Measurements from ENCODE around the gene XPC.
"Not testable (repeated sequence)": the region's sequence is repeated elsewhere in the genome, so short reads cannot be mapped to it uniquely, and the experiment has no call there.

The XPC gene

DNA sequence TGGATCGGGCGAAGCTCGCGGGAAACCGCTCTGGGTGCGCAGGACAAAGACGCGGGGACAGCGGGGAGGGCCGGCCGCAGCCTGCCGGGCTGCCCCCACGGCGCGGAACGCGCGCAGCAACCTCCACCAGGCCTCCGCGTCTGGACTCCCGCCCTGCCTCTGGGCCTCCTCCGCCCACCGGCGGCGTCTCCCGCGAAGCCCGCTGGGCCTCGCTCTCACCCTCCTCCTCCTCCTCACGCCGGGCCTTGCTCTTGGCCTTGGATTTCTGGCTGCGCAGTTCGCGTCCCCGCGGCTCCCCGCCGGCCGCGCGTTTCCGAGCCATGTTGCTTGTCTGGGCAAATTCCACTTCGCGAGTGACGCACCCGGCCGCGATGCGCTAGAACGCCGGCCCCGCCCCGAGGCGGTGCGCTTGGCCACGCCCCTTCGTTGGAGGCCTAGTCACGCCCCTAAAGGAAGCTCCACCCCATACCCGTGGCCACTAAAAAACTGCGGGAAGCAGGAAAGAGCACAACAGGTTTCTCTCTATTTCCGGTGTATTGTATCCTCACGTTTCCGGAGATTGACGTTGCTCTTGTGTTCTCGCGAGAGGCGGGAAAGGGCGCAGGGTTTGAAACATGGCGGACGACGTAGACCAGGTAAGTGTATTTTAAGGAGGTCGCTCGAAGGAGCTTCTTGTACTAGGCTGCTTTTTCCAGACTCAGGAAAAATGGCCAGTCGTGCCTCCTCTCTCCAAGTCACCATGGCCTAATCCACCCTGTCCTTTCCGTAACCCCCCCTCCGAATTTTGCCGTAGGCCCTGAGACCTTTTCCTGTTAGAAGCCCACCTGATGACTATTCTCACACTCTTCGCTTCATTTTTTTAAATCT lies at the start of gene XPC, which contains the start of gene LSM3:
XPC (minus strand) TSS at position 355 of the 867 bp plus-strand sequence; CDS start at position 322, 33 bp downstream.
LSM3 (plus strand) TSS at position 571 of the 867 bp plus-strand sequence; CDS start at position 615, 44 bp downstream.
- peak; percentile 95 for DNase-seq

DNA sequence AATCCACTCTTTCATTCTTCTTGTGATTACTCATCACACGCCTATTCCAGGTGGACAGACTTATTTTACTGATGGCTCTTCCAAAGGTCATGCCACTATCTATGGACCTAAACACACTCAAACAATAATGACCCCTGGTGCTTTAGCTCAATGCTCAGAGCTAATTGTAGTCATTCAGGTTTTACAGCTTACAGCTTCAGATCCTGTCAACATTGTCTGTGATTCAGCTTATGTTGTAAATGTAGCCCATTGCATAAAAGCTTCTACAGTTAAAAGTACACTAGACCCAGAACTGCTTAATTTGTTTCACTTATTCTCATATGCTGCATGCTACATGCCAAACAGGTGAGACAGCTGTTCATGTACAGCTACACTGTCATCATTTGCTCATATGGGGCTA lies 49.5 kb upstream of the XPC start:
- peak; percentile 28 for DNase-seq

- not testable (repeated sequence) for DNase-seq
Measured at GRCh38 chr3:14226351-14226750, 48.0 kb upstream of the XPC start.

DNA sequence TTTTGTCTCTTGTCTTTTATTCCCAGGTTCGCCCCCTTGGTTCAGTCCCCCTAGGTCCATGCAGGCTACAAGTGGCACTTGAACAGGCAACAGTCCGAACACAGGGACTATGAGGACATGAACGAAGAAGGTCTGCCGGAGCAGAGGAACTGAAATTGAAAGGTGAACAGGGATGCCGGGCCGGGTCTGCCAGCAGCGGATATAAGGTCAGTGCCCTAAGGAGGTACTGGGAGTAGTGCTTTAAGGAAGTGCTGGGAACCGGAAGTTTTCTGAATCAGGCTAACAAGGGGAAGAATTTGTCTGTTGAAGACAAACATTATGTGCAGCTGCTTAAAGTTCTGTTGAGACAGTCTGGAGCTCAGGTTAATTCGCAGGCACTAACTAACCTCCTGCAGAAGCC lies 47.0 kb upstream of the XPC start:
- no peak for DNase-seq

- DNase-seq: peak; percentile 87
Measured at GRCh38 chr3:14224895-14225294, 46.5 kb upstream of the XPC start.

GRCh38 chr3:14223595-14223994 lies 45.2 kb upstream of the XPC start:
- DNase-seq: no peak

- DNase-seq: no peak
Measured at GRCh38 chr3:14222900-14223594, 44.6 kb upstream of the XPC start.

DNA sequence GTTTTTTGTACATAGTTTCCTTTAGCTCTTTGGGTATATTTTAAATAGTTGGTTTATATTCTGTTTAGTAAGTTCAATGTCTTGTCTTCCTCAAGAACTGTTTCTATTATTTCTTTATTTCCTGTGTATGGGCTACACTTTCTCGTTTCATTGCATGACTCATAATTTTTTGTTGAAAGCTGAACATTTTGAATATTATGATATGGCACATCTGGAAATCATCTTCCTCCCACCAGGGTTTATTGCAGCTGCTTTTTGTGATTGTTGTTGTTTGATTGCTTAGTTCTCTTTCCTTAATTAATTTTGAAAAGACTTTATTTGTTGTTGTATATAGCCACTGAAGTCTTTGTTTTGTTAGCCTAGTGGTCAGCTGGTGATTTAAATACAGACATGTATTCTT lies 44.1 kb upstream of the XPC start:
- no peak for DNase-seq

DNA sequence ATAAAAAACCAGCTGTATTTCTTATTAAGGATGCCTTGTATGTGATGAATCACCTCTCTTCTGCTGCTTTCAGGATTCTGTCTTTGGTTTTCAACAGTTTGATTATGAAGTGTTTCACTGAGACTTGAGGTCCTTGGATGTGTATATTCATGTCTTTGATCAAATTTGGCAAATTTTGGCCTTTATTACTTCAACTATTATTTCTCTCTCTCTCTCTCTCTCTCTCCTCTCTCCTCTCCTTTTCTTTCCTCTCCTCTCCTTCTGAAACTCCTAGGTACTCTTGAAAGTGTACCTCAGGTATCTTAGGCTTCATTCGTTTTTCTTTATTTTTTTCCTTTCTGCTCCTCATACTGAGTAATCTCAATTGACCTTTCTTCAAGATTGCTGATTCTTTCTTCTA lies 43.5 kb upstream of the XPC start:
- no peak for DNase-seq

DNA sequence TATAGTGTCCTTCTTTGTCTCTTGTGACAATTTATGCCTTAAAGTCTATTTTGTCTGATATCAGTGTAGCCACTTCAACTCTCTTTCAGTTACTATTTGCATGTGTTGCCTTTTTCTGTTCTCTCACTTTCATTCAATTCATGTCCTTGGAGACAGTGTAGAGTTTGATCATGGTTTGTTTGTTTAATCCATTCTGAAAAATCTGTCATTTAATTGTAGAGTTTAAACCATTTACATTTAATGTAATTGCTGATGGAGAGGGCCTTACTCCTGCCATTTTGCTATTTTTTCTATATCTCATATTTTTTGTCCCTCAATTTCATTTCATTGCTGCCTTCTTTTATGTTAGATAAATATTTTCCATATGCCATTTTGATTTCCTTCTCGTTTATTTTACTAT lies 42.5 kb upstream of the XPC start:
- DNase-seq: no peak

GRCh38 chr3:14218355-14218754 lies 40.0 kb upstream of the XPC start:
- DNase-seq: no peak

GRCh38 chr3:14216257-14217048 lies 38.1 kb upstream of the XPC start:
- no peak for DNase-seq

DNA sequence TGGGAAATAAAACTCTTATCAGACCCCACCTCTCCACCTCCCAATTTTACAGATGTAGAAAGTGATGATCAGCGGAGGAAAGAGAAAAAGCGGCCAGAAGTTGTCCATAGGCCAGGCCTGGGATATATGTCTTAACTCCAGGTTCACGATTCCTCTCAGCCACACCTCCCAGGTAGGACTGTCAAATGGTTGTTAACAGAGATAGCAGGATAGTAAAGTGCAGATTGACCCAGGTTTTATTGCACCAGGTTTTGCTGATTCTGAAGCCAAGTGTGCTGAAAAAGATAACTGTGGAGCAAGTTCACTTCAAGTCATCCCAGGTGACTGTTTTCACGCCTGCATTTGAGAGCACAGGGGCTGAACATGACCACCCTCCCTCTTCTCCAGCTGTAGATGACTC lies 36.4 kb upstream of the XPC start:
- DNase-seq: no peak

GRCh38 chr3:14213066-14213774 lies 34.8 kb upstream of the XPC start:
- DNase-seq: no peak

- DNase-seq: no peak
Measured at GRCh38 chr3:14212032-14212431, 33.6 kb upstream of the XPC start.

DNA sequence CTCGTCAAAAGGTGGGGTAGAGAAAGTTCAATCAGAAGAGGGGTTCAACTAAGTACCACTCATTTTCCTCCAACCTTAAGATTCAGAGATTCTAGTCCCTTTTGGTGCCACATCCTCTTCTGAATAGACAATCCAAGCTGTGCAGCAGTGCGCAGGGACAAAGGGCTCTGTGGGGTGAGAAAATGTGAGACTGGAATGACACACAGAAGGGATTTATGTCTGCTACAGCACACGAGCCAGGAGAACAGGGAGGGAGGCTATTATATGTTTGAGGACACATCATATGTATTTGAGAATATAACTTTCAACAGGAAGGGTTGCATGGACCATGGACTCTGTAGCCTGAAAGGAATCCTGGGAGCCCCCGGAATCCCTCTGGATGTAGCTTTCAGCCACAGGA lies 33.2 kb upstream of the XPC start:
- DNase-seq: no peak

- DNase-seq: no peak
Measured at GRCh38 chr3:14210843-14211594, 32.6 kb upstream of the XPC start.

- no peak for DNase-seq
Measured at GRCh38 chr3:14210290-14210688, 31.9 kb upstream of the XPC start.

DNA sequence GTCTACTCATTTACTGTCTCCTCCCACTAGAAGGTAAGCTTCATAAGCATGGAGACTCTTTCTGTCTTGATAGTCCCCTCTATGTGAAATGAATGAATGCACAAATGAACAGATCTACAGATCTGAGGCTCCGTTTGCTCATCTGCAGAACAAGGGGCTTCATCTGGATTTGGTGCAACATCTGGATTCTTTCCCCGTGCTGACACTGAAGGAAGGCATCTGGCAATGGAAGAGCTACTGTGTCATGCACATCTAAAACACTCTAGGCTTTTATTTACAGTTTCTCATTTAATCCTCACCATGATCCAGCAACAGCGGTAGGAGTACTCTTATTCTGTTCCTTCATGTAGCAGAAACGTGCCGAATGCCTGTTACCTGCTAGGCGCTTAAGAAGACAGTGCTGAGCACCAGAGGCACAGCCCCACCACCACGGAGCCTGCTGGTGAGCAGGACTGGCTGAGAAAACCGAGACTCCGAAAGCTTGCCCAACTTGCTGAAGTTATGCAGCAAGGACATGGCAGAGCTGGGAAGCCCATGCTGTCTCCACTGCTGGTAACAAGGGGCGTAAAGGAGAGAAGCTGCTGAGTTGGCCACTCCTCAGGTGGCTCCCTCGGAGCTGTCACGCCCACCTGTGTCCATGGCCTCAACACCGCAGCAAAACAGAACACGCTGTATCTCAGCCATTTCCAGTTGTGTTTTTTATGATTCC lies 31.3 kb upstream of the XPC start:
- DNase-seq: no peak

DNA sequence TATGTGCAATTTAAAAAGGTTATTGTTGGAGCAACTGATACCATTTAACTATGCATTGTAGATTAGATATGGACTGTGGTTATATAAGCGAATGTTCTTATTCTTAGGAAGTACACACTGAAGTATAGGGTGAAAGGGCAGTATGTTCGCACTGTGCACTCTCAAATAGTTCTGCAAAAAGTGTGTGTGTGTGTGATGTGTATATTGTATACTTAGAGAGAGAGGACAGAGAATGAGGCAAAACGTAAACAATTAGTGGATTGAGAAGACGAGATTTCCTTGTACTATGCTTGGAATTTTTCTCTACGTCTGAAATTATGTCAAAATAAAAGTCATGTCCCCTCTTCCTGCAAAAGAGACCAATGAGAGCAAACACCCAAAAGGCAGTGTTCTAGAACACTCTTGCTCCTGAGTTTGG lies 30.6 kb upstream of the XPC start:
- DNase-seq: no peak

DNA sequence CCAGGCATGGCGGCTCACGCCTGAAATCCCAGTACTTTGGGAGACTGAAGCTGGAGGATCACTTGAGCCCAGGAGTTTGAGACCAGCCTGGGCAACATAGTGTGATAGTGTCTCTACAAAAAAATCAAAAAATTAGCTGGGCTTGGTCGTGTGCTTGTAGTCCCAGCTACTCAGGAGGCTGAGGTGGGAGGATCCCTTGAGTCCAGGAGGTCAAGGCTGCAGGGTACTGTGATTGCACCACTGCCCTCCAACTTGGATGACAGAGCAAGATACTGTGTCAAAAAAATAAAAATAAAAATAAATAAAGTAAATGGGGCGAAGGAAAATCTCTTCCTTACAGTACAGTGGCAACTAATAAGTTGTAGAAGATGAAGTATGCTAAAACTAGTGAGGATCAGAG lies 29.8 kb upstream of the XPC start:
- no peak for DNase-seq

Data from NCI-H226 (cell line).